IPS-20b (cell line): Measurements from ENCODE around the gene CFAP221.

ENCODE experiments used
- H3K27ac ChIP-seq: one replicate; pipeline ENCODE4 v1.5.1; 2013; ENCODE audit warnings: low read length
- H3K27me3 ChIP-seq: 2 replicates; pipeline ENCODE4 v1.6.1; 2013; ENCODE audit warnings: mild to moderate bottlenecking, low read length, inconsistent platforms; ENCODE audit not compliant: insufficient read depth
- H3K36me3 ChIP-seq: 2 replicates; pipeline ENCODE4 v1.6.1; 2013; ENCODE audit warnings: low read depth, mild to moderate bottlenecking, inconsistent platforms, low read length, moderate library complexity; ENCODE audit not compliant: insufficient read depth
- H3K4me1 ChIP-seq: 2 replicates; pipeline ENCODE4 v1.6.1; 2013; ENCODE audit warnings: mild to moderate bottlenecking, control low read depth, inconsistent platforms, low read length, moderate library complexity; ENCODE audit not compliant: insufficient read depth
- H3K4me3 ChIP-seq: 2 replicates; pipeline ENCODE4 v1.5.1; 2013; ENCODE audit warnings: mild to moderate bottlenecking, low read length, inconsistent platforms
- H3K9ac ChIP-seq: 2 replicates; pipeline ENCODE4 v1.6.1; 2013; ENCODE audit warnings: low read depth, mild to moderate bottlenecking, inconsistent platforms, low read length, moderate library complexity
- H3K9me3 ChIP-seq: 2 replicates; pipeline ENCODE4 v1.6.1; 2013; ENCODE audit warnings: mild to moderate bottlenecking, low read depth, low read length, inconsistent platforms; ENCODE audit not compliant: insufficient read depth

Gene CFAP221

DNA sequence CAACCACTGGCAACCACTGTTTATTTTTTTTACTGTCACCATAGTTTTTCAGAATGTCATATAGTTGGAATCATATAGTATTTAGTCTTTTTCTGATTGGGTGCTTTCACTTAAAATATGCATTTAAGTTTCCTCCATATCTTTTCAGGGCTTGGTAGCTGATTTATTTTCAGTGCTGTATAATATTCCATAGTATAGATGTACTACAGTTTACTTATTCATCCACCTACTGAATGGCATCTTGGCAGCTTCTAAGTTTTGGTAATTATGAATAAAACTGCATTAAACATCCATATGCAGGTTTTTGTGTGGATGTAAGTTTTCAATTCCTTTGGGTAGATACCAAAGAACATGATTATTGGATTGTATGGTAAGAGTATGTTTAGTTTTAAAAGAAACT lies 23.0 kb downstream of the CFAP221 start:
- Histone ChIP-seq H3K27me3 (no peaks in the 10 kb centered on the region), H3K9ac (no peak overlapping the region), H3K27ac (no peak overlapping the region), H3K4me1 (no peaks in the 10 kb centered on the region), H3K4me3 (no peak overlapping the region), H3K36me3 (no peaks in the 10 kb centered on the region), H3K9me3 (no peaks in the 10 kb centered on the region)

DNA sequence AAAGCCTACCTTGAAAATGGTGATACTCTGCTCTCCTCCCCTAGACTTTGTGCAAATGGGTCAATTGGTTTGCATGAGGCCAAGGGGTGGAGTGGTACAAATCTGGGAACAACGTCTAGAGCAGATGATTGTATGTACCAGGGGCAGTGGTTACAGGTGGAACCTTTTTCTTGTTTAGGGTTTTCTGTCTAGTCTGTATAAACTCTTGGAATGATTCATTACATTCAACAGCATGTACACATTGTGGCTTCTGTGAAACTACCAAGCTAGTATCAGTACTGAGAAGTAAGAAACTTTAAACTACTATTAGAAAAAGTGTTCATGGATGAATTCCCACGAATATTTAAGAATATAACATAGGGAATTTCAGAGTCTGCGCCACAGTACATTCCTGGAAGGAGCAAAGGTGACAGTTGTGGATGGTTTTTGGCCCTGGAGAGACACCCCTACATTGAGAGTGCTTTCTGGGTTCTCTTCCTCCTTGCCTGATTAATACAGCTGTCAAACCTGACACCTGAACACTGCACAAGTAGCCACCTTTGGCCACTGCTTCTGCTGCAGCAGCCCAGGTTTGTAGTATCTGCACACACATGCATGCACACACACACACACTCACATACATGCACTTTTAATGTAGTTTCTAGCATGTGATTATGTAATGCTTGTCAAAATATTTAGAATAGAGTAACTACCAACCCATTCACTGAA lies 30.0 kb downstream of the CFAP221 start:
- H3K36me3 ChIP-seq = no peaks in the 10 kb centered on the region
- no peaks in the 10 kb centered on the region for H3K4me1 ChIP-seq
- no peaks in the 10 kb centered on the region for H3K9me3 ChIP-seq
- no peak overlapping the region for H3K9ac ChIP-seq
- no peaks in the 10 kb centered on the region for H3K27me3 ChIP-seq
- no peak overlapping the region for H3K4me3 ChIP-seq
- H3K27ac ChIP-seq = no peak overlapping the region

DNA sequence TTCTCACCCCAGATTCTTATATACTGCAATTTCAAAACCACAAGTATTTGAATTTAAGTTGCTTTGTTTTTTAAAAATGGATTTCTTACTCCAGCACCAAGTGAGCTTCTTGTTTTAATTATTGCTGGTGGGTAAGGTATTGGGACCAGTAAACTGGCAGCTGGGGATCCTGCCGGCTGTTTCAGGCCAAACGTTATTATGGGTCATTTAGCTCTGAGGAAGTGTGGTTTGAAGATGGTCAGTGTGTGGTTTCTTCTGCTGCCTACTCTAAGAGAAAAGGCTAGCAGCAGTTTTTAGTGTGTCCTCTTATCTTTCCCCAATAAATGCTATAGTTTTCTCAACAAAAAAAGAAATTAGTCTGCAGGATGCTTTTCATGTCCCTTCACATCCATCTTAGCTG lies 30.6 kb downstream of the CFAP221 start:
- no peak overlapping the region for H3K9ac ChIP-seq
- no peaks in the 10 kb centered on the region for H3K4me1 ChIP-seq
- H3K27ac ChIP-seq = no peak overlapping the region
- no peaks in the 10 kb centered on the region for H3K36me3 ChIP-seq
- H3K9me3 ChIP-seq = no peaks in the 10 kb centered on the region
- no peaks in the 10 kb centered on the region for H3K27me3 ChIP-seq
- H3K4me3 ChIP-seq = no peak overlapping the region

DNA sequence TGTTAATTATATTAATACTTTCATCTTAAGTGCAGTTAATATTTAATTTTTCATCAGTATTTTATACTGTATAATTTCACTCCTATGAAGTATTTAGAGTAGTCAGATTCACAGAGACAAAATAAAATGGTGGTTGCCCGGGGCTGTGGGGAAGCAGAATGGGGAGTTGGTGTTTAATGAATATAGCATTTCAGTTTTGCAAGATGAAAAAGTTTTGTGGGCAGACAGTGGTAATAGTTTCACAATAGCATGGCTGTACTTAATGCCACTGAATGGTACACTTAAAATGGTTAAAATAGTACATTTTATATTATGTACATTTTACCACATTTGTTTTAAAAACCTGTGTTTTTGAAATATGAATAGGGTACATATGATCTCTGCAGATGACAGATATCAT lies 31.2 kb downstream of the CFAP221 start:
- no peaks in the 10 kb centered on the region for H3K27me3 ChIP-seq
- no peaks in the 10 kb centered on the region for H3K4me1 ChIP-seq
- H3K36me3 ChIP-seq = no peaks in the 10 kb centered on the region
- no peak overlapping the region for H3K27ac ChIP-seq
- no peaks in the 10 kb centered on the region for H3K9me3 ChIP-seq
- no peak overlapping the region for H3K9ac ChIP-seq
- no peak overlapping the region for H3K4me3 ChIP-seq

DNA sequence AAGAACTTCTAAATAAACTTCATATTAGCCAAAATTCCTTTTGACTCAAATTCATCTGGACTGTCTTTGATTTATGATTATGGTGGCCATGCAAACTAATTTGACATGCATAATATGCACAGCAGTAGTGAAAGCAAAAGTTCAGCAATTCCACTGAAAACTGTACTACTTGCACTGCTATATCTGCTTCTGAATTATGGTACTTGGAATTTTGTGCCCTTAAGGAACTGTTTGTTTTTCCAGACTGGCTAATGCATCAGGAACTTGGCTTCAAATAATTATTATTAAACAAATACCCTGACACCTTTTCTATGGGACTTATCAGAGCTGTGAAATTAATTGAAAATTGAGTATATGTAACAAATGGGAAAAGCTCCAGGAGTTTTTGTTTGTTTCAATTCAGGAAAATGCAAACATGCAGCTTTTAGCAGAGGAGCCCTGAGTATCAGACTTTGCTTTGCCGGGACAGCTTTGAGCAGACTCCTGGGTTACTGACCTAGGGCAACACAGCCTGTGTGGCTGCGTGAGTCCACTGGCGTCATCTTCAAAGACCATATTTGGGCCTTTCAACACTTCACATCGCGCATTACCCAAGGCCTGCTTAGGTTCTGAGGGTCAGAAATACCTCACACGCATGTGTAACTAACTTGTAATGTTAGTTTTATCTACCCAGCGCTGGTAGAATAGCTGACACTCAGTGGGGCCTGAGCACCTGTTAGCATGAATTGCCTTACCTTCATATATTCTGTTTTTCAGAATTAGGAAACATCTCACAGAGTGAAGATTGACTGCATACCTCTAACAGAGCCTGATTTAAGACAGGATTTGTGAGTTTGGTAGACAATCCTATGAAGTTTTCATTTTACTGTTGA lies 35.4 kb downstream of the CFAP221 start:
- Histone ChIP-seq H3K27ac (no peak overlapping the region), H3K27me3 (no peaks in the 10 kb centered on the region), H3K36me3 (no peaks in the 10 kb centered on the region), H3K9ac (no peak overlapping the region), H3K9me3 (peaks cover 4% of the 10 kb centered on the region), H3K4me1 (no peaks in the 10 kb centered on the region), H3K4me3 (no peak overlapping the region)

DNA sequence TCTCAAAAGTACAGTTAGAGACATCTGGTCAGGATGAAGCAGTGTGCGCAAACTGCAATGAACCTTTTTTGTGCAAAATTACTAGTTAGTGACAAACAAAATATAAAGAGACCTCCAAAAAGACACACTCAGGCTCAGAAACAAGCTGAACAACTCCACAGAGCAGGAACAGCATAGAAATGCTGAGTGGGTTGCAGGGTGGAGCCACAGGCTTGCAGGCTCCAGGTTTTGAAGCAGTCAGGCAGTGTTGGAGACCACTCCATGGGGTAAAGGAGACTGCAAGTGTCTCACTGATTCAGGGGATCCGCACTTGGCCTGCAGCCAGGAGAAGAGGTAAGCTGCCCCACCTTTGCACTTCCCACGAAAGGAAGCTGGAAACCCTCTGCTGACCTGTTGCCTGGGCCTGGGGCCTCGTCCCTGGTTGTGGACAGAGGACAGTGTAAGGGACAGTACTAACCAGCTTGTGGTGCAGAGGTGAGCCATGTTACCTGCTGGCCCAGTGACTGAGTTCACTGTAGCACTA lies 36.4 kb downstream of the CFAP221 start:
- Histone ChIP-seq H3K9me3 (peaks cover 4% of the 10 kb centered on the region), H3K27ac (no peak overlapping the region), H3K27me3 (no peaks in the 10 kb centered on the region), H3K36me3 (no peaks in the 10 kb centered on the region), H3K4me1 (no peaks in the 10 kb centered on the region), H3K9ac (no peak overlapping the region), H3K4me3 (no peak overlapping the region)

DNA sequence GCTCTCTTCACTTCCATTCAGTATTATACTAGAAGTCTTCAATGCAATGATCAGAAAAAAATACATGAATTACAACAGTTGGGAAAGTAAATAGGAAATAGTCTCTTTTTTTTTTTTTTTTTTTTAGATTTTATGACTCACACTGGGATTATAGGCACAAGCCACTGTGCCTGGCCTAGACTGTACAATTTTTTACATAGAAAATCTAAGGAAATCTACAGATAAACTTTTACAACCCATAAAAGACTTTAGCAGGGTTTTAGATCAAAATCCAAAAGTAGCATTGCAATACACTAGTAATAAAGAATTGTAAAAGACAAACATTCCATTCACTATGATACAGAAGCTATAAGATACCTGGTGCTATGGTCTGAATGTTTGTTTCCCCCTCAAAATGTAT lies 39.0 kb downstream of the CFAP221 start:
- no peaks in the 10 kb centered on the region for H3K27me3 ChIP-seq
- H3K36me3 ChIP-seq = no peaks in the 10 kb centered on the region
- H3K9me3 ChIP-seq = peaks cover 4% of the 10 kb centered on the region
- H3K27ac ChIP-seq = no peak overlapping the region
- H3K9ac ChIP-seq = no peak overlapping the region
- H3K4me1 ChIP-seq = no peaks in the 10 kb centered on the region
- H3K4me3 ChIP-seq = no peak overlapping the region

DNA sequence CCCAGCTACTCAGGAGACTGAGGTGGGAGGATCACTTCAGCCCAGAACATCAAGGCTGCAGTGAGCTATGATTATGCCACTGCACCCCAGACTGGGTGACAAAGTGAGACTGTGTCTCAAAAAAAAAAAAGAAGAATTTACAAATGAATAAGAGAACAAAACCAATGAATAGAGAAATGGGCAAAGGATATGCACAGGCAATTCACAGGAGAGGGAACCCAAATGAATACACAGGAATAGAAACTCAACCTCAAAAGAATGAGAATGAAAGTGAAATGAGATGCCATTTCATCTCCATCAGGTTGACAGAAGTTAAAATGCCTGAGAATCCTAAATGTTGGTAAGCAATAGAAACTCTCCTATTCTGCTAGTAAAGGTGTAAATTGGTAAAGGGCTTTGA lies 40.2 kb downstream of the CFAP221 start:
- Histone ChIP-seq H3K9me3 (peaks cover 4% of the 10 kb centered on the region), H3K4me3 (no peak overlapping the region), H3K36me3 (no peaks in the 10 kb centered on the region), H3K9ac (no peak overlapping the region), H3K4me1 (no peaks in the 10 kb centered on the region), H3K27ac (no peak overlapping the region), H3K27me3 (no peaks in the 10 kb centered on the region)

DNA sequence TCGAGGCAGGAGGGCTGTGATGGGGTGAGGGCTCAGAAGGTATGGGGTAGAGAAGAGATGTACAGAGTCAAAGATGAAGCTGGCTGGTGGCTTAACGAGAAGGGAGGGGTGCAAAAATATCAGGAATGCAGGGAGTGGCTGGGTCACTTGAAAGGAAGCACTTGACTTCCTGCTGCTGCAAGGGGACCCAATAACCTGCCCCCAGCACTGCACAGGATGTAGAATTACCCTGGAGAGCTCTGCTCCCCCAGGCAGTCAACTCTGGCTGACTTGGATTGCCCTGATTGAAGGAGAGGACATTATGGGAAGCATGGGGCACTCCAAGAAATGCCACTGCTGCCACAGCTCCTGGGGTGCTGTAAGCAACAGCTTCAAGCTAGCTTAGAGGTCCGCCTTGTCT lies 41.8 kb downstream of the CFAP221 start:
- Histone ChIP-seq H3K27ac (no peak overlapping the region), H3K4me3 (no peak overlapping the region), H3K36me3 (no peaks in the 10 kb centered on the region), H3K9me3 (peaks cover 4% of the 10 kb centered on the region), H3K27me3 (no peaks in the 10 kb centered on the region), H3K4me1 (no peaks in the 10 kb centered on the region), H3K9ac (no peak overlapping the region)

DNA sequence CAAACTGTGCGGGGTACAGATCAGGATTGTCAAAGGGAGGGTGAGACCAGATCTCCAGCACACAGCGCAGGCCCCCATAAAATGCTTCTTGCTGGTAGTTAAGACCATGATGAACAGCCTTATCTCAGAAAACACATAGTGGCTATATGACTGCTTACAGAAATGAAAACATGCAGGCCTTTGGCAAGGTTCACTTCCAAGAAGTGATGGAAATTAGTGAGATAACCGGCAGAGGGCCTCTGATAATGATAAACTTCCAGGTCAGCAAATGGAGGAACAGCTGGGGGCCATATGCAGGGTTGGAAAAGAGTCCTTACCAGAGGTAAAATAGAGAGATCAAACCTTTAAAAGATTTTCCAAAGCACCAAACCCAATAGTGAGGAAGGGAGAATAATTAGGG lies 46.6 kb downstream of the CFAP221 start:
- H3K4me1 ChIP-seq = no peaks in the 10 kb centered on the region
- no peak overlapping the region for H3K9ac ChIP-seq
- H3K9me3 ChIP-seq = no peaks in the 10 kb centered on the region
- no peaks in the 10 kb centered on the region for H3K27me3 ChIP-seq
- no peak overlapping the region for H3K4me3 ChIP-seq
- no peaks in the 10 kb centered on the region for H3K36me3 ChIP-seq
- no peak overlapping the region for H3K27ac ChIP-seq

DNA sequence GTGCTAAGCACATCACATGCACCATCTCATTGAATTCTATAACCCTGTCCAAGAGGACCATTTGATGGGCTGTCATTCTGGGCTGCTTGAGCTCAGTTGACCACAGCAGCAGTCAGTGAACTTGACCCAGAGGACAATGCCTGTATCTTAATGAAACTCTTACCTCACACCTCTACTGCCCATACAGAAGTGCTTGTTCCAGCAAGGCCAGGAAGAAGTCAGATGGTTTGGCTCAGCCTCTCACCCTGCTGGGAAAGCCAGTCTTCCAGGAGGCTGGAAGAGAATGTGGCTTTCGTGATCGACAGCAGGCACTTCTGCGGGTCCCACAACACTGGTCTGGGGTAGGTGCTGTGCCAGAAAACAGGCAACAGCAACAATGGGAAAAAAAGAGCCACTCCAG lies 47.3 kb downstream of the CFAP221 start:
- H3K9me3 ChIP-seq = no peaks in the 10 kb centered on the region
- no peak overlapping the region for H3K9ac ChIP-seq
- no peaks in the 10 kb centered on the region for H3K4me1 ChIP-seq
- H3K36me3 ChIP-seq = no peaks in the 10 kb centered on the region
- H3K4me3 ChIP-seq = no peak overlapping the region
- H3K27me3 ChIP-seq = no peaks in the 10 kb centered on the region
- no peak overlapping the region for H3K27ac ChIP-seq

DNA sequence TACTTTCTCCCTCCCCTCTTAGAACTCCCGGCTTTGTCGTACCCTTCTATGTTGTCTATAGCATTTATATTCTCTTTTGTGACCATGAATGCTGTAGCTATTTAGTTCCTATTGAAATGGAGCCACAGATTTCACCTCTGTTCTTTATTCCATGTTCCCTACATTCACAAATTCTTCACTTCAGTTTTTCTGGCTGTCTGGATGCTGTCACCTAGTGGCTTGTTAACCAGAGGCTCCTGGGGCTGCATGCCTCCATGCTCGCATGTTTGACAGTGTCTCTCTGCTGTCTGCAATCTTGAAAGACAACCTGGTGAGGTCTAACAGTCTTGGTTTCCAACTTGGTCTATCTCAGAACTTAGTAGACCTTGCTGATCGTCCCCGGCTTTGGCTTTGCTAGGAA lies 48.2 kb downstream of the CFAP221 start:
- no peaks in the 10 kb centered on the region for H3K9me3 ChIP-seq
- no peak overlapping the region for H3K9ac ChIP-seq
- H3K27me3 ChIP-seq = no peaks in the 10 kb centered on the region
- H3K4me1 ChIP-seq = no peaks in the 10 kb centered on the region
- no peak overlapping the region for H3K27ac ChIP-seq
- H3K36me3 ChIP-seq = no peaks in the 10 kb centered on the region
- no peak overlapping the region for H3K4me3 ChIP-seq
